ENCODE results near the gene SDCCAG8.

SDCCAG8 gene

GRCh38 chr1:243254233-243254926 is 1.5 kb upstream of the SDCCAG8 start:
- DNase-seq (ENCODE audit: low read depth in 2 of 2), result peak; percentile 35 to 60

GRCh38 chr1:243254927-243255790 is 682 bp upstream of the SDCCAG8 start, which contains the start of gene CEP170:
CEP170 (minus strand) TSS chr1:243255281; CDS start chr1:243225280, 30,001 bp downstream.
- peak; percentile 84 to 87 for DNase-seq (ENCODE audit: low read depth in 2 of 2)

GRCh38 chr1:243256590-243256989 is 749 bp downstream of the SDCCAG8 start:
- no peak for DNase-seq (ENCODE audit: low read depth in 2 of 2)

GRCh38 chr1:243257189-243257588 is 1.3 kb downstream of the SDCCAG8 start:
- no peak for DNase-seq (ENCODE audit: low read depth in 2 of 2)

GRCh38 chr1:243258731-243259130 is 2.9 kb downstream of the SDCCAG8 start:
- no peak for DNase-seq (ENCODE audit: low read depth in 2 of 2)

- DNase-seq (ENCODE audit: low read depth in 2 of 2), result no peak
Measured at GRCh38 chr1:243260221-243260880, 4.5 kb downstream of the SDCCAG8 start.

GRCh38 chr1:243261390-243261789 is 5.5 kb downstream of the SDCCAG8 start:
- DNase-seq (ENCODE audit: low read depth in 2 of 2), result no peak

- DNase-seq (ENCODE audit: low read depth in 2 of 2), result no peak
Measured at GRCh38 chr1:243264717-243265116, 8.9 kb downstream of the SDCCAG8 start.

- no peak for DNase-seq (ENCODE audit: low read depth in 2 of 2)
Measured at GRCh38 chr1:243266231-243266630, 10.4 kb downstream of the SDCCAG8 start.

GRCh38 chr1:243267471-243267880 is 11.6 kb downstream of the SDCCAG8 start:
- no peak for DNase-seq (ENCODE audit: low read depth in 2 of 2)

GRCh38 chr1:243267914-243268653 is 12.2 kb downstream of the SDCCAG8 start:
- DNase-seq (ENCODE audit: low read depth in 2 of 2), result no peak

GRCh38 chr1:243268751-243269460 is 13.1 kb downstream of the SDCCAG8 start:
- no peak for DNase-seq (ENCODE audit: low read depth in 2 of 2)

- DNase-seq (ENCODE audit: low read depth in 2 of 2), result no peak
Measured at GRCh38 chr1:243269461-243269801, 13.6 kb downstream of the SDCCAG8 start.

- DNase-seq (ENCODE audit: low read depth in 2 of 2), result no peak
Measured at GRCh38 chr1:243270097-243270864, 14.4 kb downstream of the SDCCAG8 start.

- no peak for DNase-seq (ENCODE audit: low read depth in 2 of 2)
Measured at GRCh38 chr1:243271996-243272395, 16.2 kb downstream of the SDCCAG8 start.

GRCh38 chr1:243272401-243272800 is 16.6 kb downstream of the SDCCAG8 start:
- no peak for DNase-seq (ENCODE audit: low read depth in 2 of 2)

- no peak for DNase-seq (ENCODE audit: low read depth in 2 of 2)
Measured at GRCh38 chr1:243273506-243273905, 17.7 kb downstream of the SDCCAG8 start.

GRCh38 chr1:243273945-243274344 is 18.1 kb downstream of the SDCCAG8 start:
- no peak for DNase-seq (ENCODE audit: low read depth in 2 of 2)

- DNase-seq (ENCODE audit: low read depth in 2 of 2), result no peak
Measured at GRCh38 chr1:243275316-243275715, 19.5 kb downstream of the SDCCAG8 start.

GRCh38 chr1:243280571-243281129 is 24.8 kb downstream of the SDCCAG8 start:
- no peak for DNase-seq (ENCODE audit: low read depth in 2 of 2)
